ENCODE results near the gene PIEZO2.
"Not testable (repeated sequence)": the region's sequence is repeated elsewhere in the genome, so short reads cannot be mapped to it uniquely, and the experiment has no call there.

- TF ChIP-seq POLR2A (IDR thresholded peaks at IDR 0.05); CTCF (IDR thresholded peaks at IDR 0.05 in 4 of 5, conservative IDR thresholded peaks at IDR 0.05 in 1 of 5): not testable (repeated sequence)
Measured at GRCh38 chr18:10629076-10629475, 520.3 kb downstream of the PIEZO2 start.
